Fibroblast of lung (primary cell): ENCODE data around the gene GLIPR2.

ENCODE experiments used
- EZH2 ChIP-seq: IDR thresholded peaks from 2 replicates; pipeline ENCODE4 v1.5.1; 2012; ENCODE audit warnings: low read length, control low read depth, mild to moderate bottlenecking; ENCODE audit errors: missing control alignments
- TF ChIP-seq, protein P1 (sequence below), 2 donors: IDR thresholded peaks in 1 of 2; conservative IDR thresholded peaks in 1 of 2; 1 replicate in 1 of 2; 2 replicates in 1 of 2; pipeline ENCODE4 v1.5.1; 2011 to 2012; ENCODE audit warnings: low read length in 2 of 2, control low read depth in 1 of 2, inconsistent platforms in 1 of 2, low read depth in 1 of 2, mild to moderate bottlenecking in 1 of 2

DNA sequence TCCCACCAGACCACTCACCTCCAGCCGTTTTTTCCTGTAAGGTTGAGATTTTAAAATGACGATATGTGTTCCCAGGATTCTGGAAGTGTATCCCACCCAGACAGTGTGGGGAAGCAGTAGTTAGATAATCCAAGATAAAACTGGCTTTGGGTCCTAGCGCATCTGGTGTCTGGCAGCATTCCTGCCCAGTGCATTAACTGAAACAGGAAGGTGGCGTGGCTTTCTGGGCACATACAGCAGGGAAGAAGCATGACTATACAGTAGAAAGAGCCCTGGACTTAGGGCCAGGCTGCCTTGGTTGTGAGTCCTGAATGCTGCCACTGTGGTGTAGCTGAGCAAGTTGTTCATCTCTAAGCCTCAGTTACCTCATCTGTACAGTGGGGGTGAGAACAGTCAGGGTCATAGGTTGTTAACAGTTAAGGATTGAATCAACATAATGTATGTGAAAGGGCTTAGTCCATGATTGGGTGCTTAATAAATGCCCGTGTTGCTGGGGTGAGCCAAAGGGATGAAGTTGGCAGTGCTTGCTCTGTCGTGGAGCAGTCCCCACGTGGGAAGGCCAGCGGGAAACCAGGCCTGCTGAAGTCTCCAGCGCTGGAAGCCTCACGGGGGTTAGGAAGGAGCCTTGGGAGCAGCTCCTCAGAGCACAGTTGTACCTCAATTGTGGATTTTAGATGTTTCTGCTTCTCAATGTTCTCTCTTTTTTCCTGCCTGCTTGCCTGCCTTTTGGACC, 72.2 kb downstream of the GLIPR2 start:
- TF ChIP-seq, protein P1, sequence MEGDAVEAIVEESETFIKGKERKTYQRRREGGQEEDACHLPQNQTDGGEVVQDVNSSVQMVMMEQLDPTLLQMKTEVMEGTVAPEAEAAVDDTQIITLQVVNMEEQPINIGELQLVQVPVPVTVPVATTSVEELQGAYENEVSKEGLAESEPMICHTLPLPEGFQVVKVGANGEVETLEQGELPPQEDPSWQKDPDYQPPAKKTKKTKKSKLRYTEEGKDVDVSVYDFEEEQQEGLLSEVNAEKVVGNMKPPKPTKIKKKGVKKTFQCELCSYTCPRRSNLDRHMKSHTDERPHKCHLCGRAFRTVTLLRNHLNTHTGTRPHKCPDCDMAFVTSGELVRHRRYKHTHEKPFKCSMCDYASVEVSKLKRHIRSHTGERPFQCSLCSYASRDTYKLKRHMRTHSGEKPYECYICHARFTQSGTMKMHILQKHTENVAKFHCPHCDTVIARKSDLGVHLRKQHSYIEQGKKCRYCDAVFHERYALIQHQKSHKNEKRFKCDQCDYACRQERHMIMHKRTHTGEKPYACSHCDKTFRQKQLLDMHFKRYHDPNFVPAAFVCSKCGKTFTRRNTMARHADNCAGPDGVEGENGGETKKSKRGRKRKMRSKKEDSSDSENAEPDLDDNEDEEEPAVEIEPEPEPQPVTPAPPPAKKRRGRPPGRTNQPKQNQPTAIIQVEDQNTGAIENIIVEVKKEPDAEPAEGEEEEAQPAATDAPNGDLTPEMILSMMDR (conservative IDR thresholded peaks at IDR 0.05 in 1 of 2, IDR thresholded peaks at IDR 0.05 in 1 of 2; ENCODE audit: low read depth in 1 of 2, low read length in 2 of 2), result no peak
- no peak for TF ChIP-seq EZH2
